Left lobe of liver (tissue), 2 donors: ENCODE data around the gene SGF29. TPM values are rescaled to one million over a fixed set of nuclear protein-coding genes. Genes with fewer than 3 reads are reported as not detected.
"Not testable (repeated sequence)": the region's sequence is repeated elsewhere in the genome, so short reads cannot be mapped to it uniquely, and the experiment has no call there.

Experiments used
- ATAC-seq: fragments of 200-7000 bp; cut with Tn5 transposase; one replicate; pipeline ENCODE4 v1.9.1; 2020; ENCODE audit warnings: mild to moderate bottlenecking, moderate library complexity
- DNase-seq: peaks from one replicate; pipeline ENCODE4 v3.0.0-alpha.2; 2020; ENCODE audit warnings: low spot score
- total RNA-seq: library from RNA; stranded (reverse); gene quantifications from one replicate; pipeline ENCODE4 v1.2.1, GENCODE V29; 2021
- donor health status: DM: no; HTN: no; CAD: no; lungs with moderate emphysema.
- donor health status: DM: no; HTN: yes; CAD: no.

SGF29 gene
- total RNA-seq, 1 donor from 2014 or later = 19.3 TPM

GRCh38 chr16:28592979-28593553 is 39.3 kb downstream of the SGF29 start:
- DNase-seq (no peak), ATAC-seq (no peak)

GRCh38 chr16:28595451-28595850 is 41.7 kb downstream of the SGF29 start:
- DNase-seq = not testable (repeated sequence)

GRCh38 chr16:28596115-28596630 is 42.5 kb downstream of the SGF29 start:
- ATAC-seq = peak; percentile 61

More at GRCh38 chr16:28595451-28595850, 41.7 kb downstream of the SGF29 start:
- ATAC-seq = not testable (repeated sequence)

GRCh38 chr16:28596840-28597691 is 43.3 kb downstream of the SGF29 start, which contains the start of gene SULT1A2:
SULT1A2 (minus strand) TSS chr16:28597050; CDS start chr16:28595930, 1,120 bp downstream.
- peak; percentile 91 for DNase-seq
- peak; percentile 72 for ATAC-seq

More at GRCh38 chr16:28596115-28596630, 42.5 kb downstream of the SGF29 start:
- peak; percentile 90 for DNase-seq

DNA sequence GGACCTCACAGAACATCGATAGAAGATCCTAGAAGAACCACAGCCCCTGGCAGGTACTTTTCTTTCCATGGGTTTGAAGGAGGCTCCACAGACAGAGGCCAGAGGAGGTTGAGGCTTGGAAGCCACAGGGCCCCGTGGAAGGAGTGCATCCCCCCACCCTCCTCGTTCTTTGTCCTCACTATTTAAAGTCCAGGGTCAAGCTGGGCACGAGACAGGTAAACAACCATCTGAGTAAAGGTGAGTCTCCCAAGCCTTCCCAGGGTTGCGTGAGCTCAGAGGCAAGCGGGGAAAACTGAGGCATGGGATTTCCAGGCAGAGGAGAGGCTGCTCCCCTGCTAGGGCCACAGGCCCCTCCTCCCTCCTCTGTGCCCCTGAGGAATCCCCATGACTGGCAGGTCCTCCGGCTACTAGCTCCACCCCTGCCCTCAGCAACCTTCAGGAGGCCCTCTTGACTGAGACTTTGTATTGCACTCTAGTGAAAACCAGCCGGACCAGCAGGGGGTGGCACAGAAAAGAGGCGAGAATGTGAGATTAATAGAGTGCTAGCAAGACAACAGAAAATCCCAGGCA is 44.1 kb downstream of the SGF29 start:
- ATAC-seq = peak; percentile 9
- peak; percentile 61 for DNase-seq

GRCh38 chr16:28599377-28600285 is 45.9 kb downstream of the SGF29 start:
- peak; percentile 33 for ATAC-seq
- not testable (repeated sequence) for DNase-seq

DNA sequence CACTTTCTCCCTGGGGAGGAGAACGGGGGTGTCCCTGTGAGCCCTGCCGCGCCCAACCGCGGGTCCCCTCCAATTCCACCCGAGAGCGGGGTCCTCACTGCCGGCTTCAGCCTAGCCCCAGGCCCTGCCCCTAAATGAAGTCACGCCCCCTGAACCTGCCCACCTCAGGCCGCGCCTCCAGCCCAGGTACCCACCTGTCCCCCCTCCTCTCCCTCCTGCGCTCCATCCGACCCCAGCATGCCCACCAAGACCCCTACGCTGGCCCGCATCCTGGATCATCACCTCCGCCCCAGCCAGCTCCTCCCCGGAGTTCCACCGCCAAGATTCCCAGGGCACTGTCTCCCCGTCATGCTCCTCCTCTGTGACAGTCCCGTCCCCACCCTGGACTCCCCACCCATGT is 47.2 kb downstream of the SGF29 start:
- not testable (repeated sequence) for ATAC-seq, DNase-seq

- ATAC-seq, DNase-seq: not testable (repeated sequence)
Observed at GRCh38 chr16:28601589-28601988, 47.9 kb downstream of the SGF29 start.

DNA sequence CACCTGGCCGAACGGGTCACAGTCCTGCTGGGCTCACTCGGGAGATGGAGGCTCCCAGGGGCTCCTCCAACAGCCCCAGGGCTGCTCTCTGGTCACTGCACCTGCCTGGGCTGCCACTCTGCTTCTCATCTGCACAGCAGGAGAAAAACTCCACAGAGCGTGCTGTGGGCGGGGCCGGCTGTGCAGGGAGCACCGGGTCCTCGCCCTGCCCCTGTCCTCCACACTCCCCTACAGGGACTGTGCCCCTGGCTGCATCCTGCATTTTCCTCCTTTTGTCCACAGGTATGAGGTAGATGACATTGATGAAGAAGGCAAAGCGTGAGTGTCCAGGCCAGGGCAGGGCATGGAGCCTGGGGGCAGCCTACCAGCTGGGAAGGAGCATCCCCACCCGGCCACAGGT is 48.3 kb downstream of the SGF29 start:
- ATAC-seq, DNase-seq: not testable (repeated sequence)

DNA sequence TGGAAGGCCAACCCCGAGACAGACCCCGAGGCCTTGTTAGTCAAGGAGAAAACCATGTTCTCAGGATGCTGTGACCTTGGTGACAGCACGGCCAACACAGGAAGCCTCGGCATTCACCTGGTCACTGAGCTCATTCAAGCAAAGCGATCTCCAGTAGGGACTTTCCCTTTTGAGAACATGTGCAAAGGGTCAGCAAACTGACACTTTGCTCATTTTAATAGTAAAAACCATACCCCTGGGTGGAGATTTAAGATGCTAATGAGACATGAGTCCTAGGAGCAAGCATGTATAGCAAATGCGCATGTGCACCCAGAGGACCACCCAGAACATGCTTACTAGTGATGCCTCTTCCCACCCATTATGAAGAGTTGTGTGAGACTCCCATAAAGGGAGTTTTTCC is 48.8 kb downstream of the SGF29 start:
- DNase-seq = no peak
- ATAC-seq = peak; percentile 18

- ATAC-seq (no peak), DNase-seq (no peak)
Observed at GRCh38 chr16:28603381-28604185, 49.9 kb downstream of the SGF29 start.

- DNase-seq (peak; percentile 21), ATAC-seq (no peak)
Observed at GRCh38 chr16:28604186-28604565, 50.5 kb downstream of the SGF29 start.

GRCh38 chr16:28606291-28607115 is 52.8 kb downstream of the SGF29 start:
- DNase-seq = peak; percentile 29
- ATAC-seq = no peak

- ATAC-seq = no peak
- DNase-seq = peak; percentile 34
Observed at GRCh38 chr16:28607116-28607623, 53.5 kb downstream of the SGF29 start.

DNA sequence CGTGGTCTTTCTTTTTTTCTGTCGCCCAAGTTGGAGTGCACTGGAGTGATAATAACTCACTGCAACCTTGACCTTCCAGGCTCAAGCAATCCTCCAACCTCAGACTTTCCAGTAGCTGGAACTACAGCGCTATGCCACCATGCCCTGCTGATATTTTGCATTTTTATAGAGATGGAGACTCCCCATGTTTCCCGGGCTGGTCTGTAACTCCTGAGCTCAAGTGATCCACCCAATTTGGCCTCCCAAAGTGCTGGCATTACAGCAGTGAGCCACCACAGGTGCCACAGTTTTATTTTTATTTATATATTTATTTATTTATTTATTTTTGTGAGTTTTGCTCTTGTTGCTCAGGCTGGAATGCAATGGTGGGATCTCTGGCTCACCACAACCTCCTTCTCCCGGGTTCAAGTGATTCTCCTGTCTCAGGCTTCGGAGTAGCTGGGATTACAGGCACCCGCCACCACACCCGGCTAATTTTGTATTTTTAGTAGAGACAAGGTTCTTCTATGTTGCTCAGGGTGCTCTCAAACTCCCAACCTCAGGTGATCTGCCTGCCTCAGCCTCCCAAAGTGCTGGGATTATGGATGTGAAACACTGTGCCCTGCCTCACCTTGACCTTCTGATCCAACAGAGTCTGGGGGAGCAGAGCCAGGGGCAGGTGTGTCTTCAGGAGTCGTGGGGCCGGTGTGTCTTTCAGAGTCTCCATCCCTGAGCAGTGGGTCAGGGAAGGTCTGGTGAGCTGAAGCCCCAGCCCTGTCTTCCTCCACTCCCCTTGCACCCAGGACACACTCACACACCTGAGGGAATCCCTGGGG is 54.2 kb downstream of the SGF29 start:
- DNase-seq = peak; percentile 33
- ATAC-seq = not testable (repeated sequence)

- ATAC-seq, DNase-seq: not testable (repeated sequence)
Observed at GRCh38 chr16:28608496-28608808, 54.7 kb downstream of the SGF29 start.

DNA sequence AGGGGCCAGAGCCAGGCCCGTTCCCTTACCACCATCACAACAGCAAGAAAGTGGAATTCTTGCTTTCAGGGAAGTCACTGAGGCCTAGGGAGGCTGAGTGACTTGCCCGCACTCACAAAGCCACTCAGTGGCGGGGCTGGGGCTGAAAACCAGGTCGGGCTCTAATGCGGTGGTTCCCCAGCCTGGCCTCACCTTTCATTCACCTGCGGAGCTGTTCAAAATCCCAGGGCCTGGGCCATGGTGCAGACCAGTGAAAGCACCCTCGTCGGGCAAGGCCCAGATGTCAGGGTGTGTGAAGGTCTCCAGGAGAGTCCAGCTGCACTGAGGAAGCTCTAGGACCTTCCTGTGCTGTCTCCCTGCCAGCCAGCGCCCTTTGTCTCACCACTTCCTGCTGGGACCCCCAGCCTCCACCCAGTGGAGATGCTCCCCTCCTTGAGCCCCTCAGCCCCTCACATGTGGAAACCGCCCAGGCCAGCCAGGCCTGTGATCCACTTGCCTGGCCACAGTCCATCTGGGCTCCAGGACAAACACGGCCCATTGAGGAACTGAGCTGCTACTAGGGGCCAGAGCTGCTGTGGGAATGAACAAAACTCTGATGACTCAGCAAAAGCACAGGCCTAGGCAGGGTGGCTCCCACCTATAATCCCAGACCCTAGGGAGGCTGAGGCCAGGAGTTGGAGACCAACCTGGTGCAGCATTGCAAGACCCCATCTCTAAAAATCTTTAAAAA is 55.3 kb downstream of the SGF29 start:
- ATAC-seq (peak; percentile 14), DNase-seq (peak; percentile 46)
